ENCODE results near the gene MCAM.

DNA sequence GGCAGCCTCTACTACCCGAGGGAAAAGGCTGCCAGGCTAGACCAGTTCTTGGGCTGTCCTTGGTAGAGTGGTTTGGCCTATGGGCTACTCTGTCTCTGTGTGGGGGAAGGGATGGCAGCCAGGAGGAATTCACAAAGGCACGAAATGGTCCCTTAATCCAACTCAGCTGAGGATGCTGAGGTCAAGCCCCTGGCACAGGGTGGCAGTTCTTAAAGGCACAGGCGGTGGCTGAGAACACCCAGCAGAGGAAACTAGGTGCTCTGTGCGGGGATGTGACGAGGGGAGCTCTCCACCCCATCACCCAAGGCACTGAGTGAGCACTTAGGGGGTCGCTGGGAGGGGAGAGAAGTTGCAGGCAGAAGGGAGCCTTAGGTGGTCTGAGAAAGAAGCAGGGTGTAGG is 29.7 kb upstream of the MCAM start, which contains the start of gene MFRP:
- no peak for TF ChIP-seq POLR2A (IDR thresholded peaks at IDR 0.05; ENCODE audit: low read length)
- no peak for TF ChIP-seq GATA1 (IDR thresholded peaks at IDR 0.05; ENCODE audit: low read depth, low read length)

All from erythroblast (primary cell).